Nephron progenitor cell (in vitro differentiated cells): ENCODE results near the gene TRIM9.

Experiments
- DNase-seq: peaks from one replicate; pipeline ENCODE4 v3.0.0; 2021
- H3K27ac Mint-ChIP-seq: 2 replicates; pipeline ENCODE4 v1.8.0; 2021; ENCODE audit warnings: mild to moderate bottlenecking, moderate library complexity, mixed read lengths
- H3K27me3 Mint-ChIP-seq: 2 replicates; pipeline ENCODE4 v1.8.0; 2021; ENCODE audit warnings: mild to moderate bottlenecking, low read depth, mixed read lengths; ENCODE audit not compliant: poor library complexity
- H3K36me3 Mint-ChIP-seq: 2 replicates; pipeline ENCODE4 v1.8.0; 2021; ENCODE audit warnings: low read depth, mixed read lengths
- H3K4me1 Mint-ChIP-seq: 2 replicates; pipeline ENCODE4 v1.8.0; 2021; ENCODE audit warnings: mixed read lengths
- H3K4me3 Mint-ChIP-seq: 2 replicates; pipeline ENCODE4 v1.8.0; 2021; ENCODE audit warnings: mild to moderate bottlenecking, moderate library complexity, mixed read lengths
- H3K9me3 Mint-ChIP-seq: 2 replicates; pipeline ENCODE4 v1.8.0; 2021; ENCODE audit warnings: mild to moderate bottlenecking, moderate library complexity, mixed read lengths
- TF ChIP-seq, protein P1 (sequence below): fragments of 200-600 bp; sonication (generic); IDR thresholded peaks from 2 replicates; pipeline ENCODE4 v1.5.0; 2021; ENCODE audit warnings: antibody characterized with exemption

The TRIM9 gene

DNA sequence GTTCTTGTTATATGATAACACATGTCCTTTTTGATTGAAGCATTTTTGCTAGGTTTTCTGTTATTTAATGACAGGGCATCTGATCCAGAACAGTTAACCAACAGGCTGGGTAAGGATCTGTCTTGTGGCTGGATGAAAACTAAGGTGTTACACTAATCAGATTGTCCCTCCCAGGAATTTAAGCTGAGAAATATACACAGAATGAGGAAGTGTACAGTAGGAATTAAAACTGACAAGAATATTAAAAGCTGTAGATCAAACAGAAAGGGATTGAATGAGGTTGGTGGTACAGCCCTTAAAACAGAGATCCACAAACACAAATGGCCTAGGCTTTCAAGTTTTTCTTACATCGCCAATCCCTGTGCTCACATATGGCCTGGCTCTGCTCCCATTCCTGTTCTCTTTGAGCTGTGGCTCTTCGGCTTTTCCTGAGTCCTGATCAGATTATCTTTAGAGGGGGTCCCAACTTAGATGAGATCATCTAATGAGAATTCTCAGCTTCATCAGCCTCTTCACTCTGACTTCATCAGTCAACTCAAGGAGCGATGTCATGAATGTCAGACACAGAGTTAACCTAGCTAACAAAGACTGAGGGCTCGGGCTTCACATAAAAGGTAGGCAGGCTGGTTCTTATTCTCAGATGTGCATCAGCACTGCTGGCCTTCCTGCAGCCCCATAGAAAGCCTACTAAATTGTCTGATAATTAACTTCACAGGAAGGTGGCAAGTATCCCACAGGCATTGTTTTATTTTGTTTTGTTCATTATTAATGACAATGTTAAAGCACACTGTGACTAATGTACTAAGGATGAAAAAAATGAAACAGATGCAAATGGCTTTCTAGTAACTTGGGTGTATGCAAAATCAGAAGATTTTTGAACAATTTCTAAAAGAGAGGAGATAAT is 162.1 kb downstream of the TRIM9 start:
- TF ChIP-seq, protein P1, sequence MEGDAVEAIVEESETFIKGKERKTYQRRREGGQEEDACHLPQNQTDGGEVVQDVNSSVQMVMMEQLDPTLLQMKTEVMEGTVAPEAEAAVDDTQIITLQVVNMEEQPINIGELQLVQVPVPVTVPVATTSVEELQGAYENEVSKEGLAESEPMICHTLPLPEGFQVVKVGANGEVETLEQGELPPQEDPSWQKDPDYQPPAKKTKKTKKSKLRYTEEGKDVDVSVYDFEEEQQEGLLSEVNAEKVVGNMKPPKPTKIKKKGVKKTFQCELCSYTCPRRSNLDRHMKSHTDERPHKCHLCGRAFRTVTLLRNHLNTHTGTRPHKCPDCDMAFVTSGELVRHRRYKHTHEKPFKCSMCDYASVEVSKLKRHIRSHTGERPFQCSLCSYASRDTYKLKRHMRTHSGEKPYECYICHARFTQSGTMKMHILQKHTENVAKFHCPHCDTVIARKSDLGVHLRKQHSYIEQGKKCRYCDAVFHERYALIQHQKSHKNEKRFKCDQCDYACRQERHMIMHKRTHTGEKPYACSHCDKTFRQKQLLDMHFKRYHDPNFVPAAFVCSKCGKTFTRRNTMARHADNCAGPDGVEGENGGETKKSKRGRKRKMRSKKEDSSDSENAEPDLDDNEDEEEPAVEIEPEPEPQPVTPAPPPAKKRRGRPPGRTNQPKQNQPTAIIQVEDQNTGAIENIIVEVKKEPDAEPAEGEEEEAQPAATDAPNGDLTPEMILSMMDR, result no peak
- Mint-ChIP-seq H3K27ac (peak overlapping the region; percentile 27), H3K27me3 (peaks cover 2% of the 10 kb centered on the region), H3K4me3 (no peak overlapping the region), H3K9me3 (no peaks in the 10 kb centered on the region), H3K4me1 (peaks cover 9% of the 10 kb centered on the region), H3K36me3 (peaks cover 18% of the 10 kb centered on the region)
- no peak for DNase-seq

DNA sequence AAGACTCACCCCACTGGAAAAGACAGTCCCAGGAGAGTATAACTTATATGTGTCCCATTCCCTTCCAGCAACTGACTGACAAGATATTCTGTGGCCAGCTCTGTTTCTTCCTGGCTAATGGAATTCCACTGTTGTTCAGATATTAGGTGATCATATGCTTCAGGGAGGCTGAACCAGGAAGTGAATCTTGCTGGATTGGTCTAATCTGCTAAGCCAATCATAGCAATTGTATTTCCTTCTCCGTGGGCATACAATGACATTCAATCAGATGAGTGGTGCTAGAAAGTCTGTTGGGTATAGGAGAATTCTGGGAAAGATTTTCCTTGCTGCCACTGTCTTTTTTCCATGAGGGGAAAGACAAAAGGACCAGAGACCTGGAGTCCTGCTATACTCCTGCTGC is 162.7 kb downstream of the TRIM9 start:
- peaks cover 21% of the 10 kb centered on the region for H3K36me3 Mint-ChIP-seq
- TF ChIP-seq, protein P1, result no peak
- H3K27ac Mint-ChIP-seq, result no peak overlapping the region

DNA sequence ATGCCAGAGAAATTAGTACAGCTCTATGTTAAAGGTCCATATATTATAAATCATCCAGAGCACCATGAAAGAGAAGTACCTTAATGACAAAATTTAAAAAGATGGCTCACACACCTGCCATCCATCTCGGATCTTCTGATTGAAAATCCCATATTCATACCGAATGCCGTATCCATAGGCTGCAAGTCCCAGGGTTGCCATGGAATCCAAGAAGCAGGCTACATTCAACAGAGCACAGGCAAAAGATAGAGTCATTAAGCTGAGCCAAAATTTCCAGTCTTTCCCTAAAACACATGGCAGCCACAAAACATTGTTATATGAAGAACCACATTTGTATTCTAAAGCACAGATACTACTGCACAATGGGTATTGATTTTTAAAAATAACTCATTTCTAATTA is 163.3 kb downstream of the TRIM9 start:
- H3K27ac Mint-ChIP-seq, result no peak overlapping the region

More for the DNA sequence above, 162.7 kb downstream of the TRIM9 start:
- peaks cover 9% of the 10 kb centered on the region for H3K4me1 Mint-ChIP-seq
- peaks cover 5% of the 10 kb centered on the region for H3K27me3 Mint-ChIP-seq
- H3K9me3 Mint-ChIP-seq, result no peaks in the 10 kb centered on the region
- DNase-seq, result no peak
- no peak overlapping the region for H3K4me3 Mint-ChIP-seq

DNA sequence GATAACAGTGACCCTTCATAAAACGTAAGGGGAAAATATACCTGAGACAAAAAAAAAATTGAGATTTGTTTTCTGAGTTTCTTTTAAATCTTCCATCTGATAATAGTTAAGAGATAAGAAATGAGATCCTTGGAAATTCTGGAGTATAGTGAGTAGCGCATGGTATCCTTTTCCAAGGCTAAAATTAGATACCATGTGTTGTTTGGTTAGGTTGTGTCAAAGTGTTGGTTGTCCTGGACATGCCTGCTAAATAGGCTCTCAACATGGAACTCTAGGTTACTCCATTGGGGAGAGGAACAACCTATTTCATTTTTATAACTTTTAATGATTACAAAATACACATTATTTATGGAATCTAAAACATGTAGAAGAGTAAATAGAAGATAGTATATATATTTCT is 165.4 kb downstream of the TRIM9 start:
- no peak overlapping the region for H3K27ac Mint-ChIP-seq
- H3K4me1 Mint-ChIP-seq, result peaks cover 9% of the 10 kb centered on the region
- no peak overlapping the region for H3K4me3 Mint-ChIP-seq
- TF ChIP-seq, protein P1, result no peak
- H3K36me3 Mint-ChIP-seq, result peaks cover 27% of the 10 kb centered on the region
- H3K27me3 Mint-ChIP-seq, result peaks cover 5% of the 10 kb centered on the region
- no peak for DNase-seq
- no peaks in the 10 kb centered on the region for H3K9me3 Mint-ChIP-seq

More for the DNA sequence above, 163.3 kb downstream of the TRIM9 start:
- Mint-ChIP-seq H3K4me1 (peaks cover 9% of the 10 kb centered on the region), H3K36me3 (peaks cover 21% of the 10 kb centered on the region), H3K27me3 (peaks cover 5% of the 10 kb centered on the region), H3K9me3 (no peaks in the 10 kb centered on the region), H3K4me3 (no peak overlapping the region)
- no peak for DNase-seq
- TF ChIP-seq, protein P1, result no peak

DNA sequence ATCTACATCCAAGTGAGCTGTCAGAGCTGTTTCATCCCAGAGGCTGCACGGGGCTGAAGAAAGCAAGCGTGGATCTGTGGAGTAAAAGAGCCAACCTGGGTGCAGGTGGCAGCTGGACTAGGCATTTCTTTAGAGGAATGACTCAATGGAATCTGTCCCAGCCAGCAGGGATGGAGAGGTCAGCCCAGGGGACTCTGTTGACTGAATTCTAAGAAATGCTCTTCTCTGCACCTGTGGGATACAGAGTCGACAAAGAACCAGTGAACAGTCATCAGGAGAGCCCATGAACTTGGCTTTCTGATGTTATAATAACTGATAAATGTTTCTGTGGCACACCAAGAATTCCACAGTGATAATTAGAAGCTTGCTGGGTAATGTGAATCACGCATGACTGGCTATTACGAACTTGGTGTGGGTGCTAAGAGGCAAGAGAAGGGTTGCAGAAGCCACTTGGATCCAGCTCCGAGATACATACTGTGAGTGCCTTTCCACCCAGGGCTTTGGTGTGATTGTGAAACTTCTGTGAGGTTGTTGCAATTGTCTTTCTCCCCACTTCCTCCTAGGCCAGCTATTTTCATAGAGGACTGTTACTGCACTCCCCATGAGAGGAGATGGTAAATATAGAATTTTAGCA is 166.8 kb downstream of the TRIM9 start:
- H3K4me3 Mint-ChIP-seq, result no peak overlapping the region
- TF ChIP-seq, protein P1, result no peak
- no peak overlapping the region for H3K27ac Mint-ChIP-seq
- H3K9me3 Mint-ChIP-seq, result no peaks in the 10 kb centered on the region
- peaks cover 7% of the 10 kb centered on the region for H3K4me1 Mint-ChIP-seq
- no peak for DNase-seq
- peaks cover 26% of the 10 kb centered on the region for H3K36me3 Mint-ChIP-seq
- H3K27me3 Mint-ChIP-seq, result peaks cover 5% of the 10 kb centered on the region
